Mesothelial cell of epicardium (in vitro differentiated cells): Measurements from ENCODE around the gene GALT. TPM values are rescaled to one million over a fixed set of nuclear protein-coding genes. Genes with fewer than 3 reads are reported as not detected.

ENCODE experiments used
- DNase-seq, 2 experiments: peaks; one replicate each; pipeline ENCODE4 v3.0.0; 2021; ENCODE audit warnings: low spot score in 2 of 2; ENCODE audit not compliant: unreplicated experiment in 2 of 2
- H3K27ac Mint-ChIP-seq: 2 replicates; pipeline ENCODE4 v1.8.0; 2021; ENCODE audit warnings: mixed read lengths
- H3K27me3 Mint-ChIP-seq: 2 replicates; pipeline ENCODE4 v1.8.0; 2021; ENCODE audit warnings: low read depth, mixed read lengths
- H3K36me3 Mint-ChIP-seq: 2 replicates; pipeline ENCODE4 v1.8.0; 2021; ENCODE audit warnings: mixed read lengths
- H3K4me1 Mint-ChIP-seq: 2 replicates; pipeline ENCODE4 v1.8.0; 2021; ENCODE audit warnings: mixed read lengths
- H3K4me3 Mint-ChIP-seq: 2 replicates; pipeline ENCODE4 v1.8.0; 2021; ENCODE audit warnings: mild to moderate bottlenecking, moderate library complexity, mixed read lengths
- H3K9me3 Mint-ChIP-seq: 2 replicates; pipeline ENCODE4 v1.8.0; 2021; ENCODE audit warnings: mixed read lengths
- CTCF ChIP-seq: fragments of 200-600 bp; sonication (generic); IDR thresholded peaks from one replicate; pipeline ENCODE4 v1.5.0; 2021; ENCODE audit warnings: antibody characterized with exemption; ENCODE audit not compliant: unreplicated experiment
- total RNA-seq: library from RNA; stranded (reverse); gene quantifications from 3 replicates; pipeline ENCODE4 v1.2.1, GENCODE V29; 2021

GALT gene
- total RNA-seq, 1 donor from 2014 or later = 88.5 TPM

GRCh38 chr9:34644766-34645314 lies 1.6 kb upstream of the GALT start:
- Mint-ChIP-seq H3K9me3 (no peaks in the 10 kb centered on the region), H3K27ac (no peak overlapping the region), H3K27me3 (no peaks in the 10 kb centered on the region), H3K4me1 (peaks cover 23% of the 10 kb centered on the region), H3K4me3 (no peak overlapping the region), H3K36me3 (peaks cover 6% of the 10 kb centered on the region)
- TF ChIP-seq CTCF = no peak
- no peak for DNase-seq

- Mint-ChIP-seq H3K4me3 (peak overlapping the region; percentile 87), H3K27ac (peak overlapping the region; percentile 93), H3K36me3 (peaks cover 6% of the 10 kb centered on the region), H3K4me1 (peaks cover 33% of the 10 kb centered on the region), H3K9me3 (no peaks in the 10 kb centered on the region), H3K27me3 (no peaks in the 10 kb centered on the region)
- no peak for DNase-seq
- no peak for TF ChIP-seq CTCF
Observed at GRCh38 chr9:34647084-34647403, 569 bp downstream of the GALT start.

- Mint-ChIP-seq H3K27me3 (no peaks in the 10 kb centered on the region), H3K4me3 (peak overlapping the region; percentile 87), H3K4me1 (peaks cover 39% of the 10 kb centered on the region), H3K36me3 (peaks cover 6% of the 10 kb centered on the region), H3K9me3 (no peaks in the 10 kb centered on the region), H3K27ac (peak overlapping the region; percentile 93)
- no peak for DNase-seq
- no peak for TF ChIP-seq CTCF
Observed at GRCh38 chr9:34647651-34648050, 1.2 kb downstream of the GALT start.

GRCh38 chr9:34648673-34649072 lies 2.2 kb downstream of the GALT start:
- Mint-ChIP-seq H3K27me3 (no peaks in the 10 kb centered on the region), H3K9me3 (no peaks in the 10 kb centered on the region), H3K27ac (no peak overlapping the region), H3K4me1 (peaks cover 46% of the 10 kb centered on the region), H3K4me3 (no peak overlapping the region), H3K36me3 (peaks cover 6% of the 10 kb centered on the region)
- no peak for DNase-seq
- TF ChIP-seq CTCF = no peak

- H3K9me3 Mint-ChIP-seq = no peaks in the 10 kb centered on the region
- TF ChIP-seq CTCF = no peak
- H3K27me3 Mint-ChIP-seq = no peaks in the 10 kb centered on the region
- H3K27ac Mint-ChIP-seq = peak overlapping the region; percentile 84
- H3K4me1 Mint-ChIP-seq = peaks cover 66% of the 10 kb centered on the region
- DNase-seq = no peak
- peaks cover 6% of the 10 kb centered on the region for H3K36me3 Mint-ChIP-seq
- peak overlapping the region; percentile 71 for H3K4me3 Mint-ChIP-seq
Observed at GRCh38 chr9:34650816-34651215, 4.3 kb downstream of the GALT start.

- no peak for DNase-seq
- Mint-ChIP-seq H3K4me3 (peak overlapping the region; percentile 71), H3K4me1 (peaks cover 61% of the 10 kb centered on the region), H3K36me3 (peaks cover 6% of the 10 kb centered on the region), H3K9me3 (no peaks in the 10 kb centered on the region), H3K27ac (peak overlapping the region; percentile 84), H3K27me3 (no peaks in the 10 kb centered on the region)
- TF ChIP-seq CTCF = no peak
Observed at GRCh38 chr9:34651321-34651720, 4.8 kb downstream of the GALT start.
